Glomerular visceral epithelial cell (primary cell): ENCODE data around the gene BMF.

ENCODE experiments used
- DNase-seq: peaks from one replicate; pipeline ENCODE4 v3.0.0-alpha.2; 2016; ENCODE audit errors: extremely low spot score

The BMF gene

GRCh38 chr15:40048926-40049475, 59.7 kb downstream of the BMF start:
- no peak for DNase-seq

- DNase-seq: no peak
Measured at GRCh38 chr15:40048211-40048792, 60.4 kb downstream of the BMF start.

- peak; percentile 92 for DNase-seq
Measured at GRCh38 chr15:40047415-40048210, 61.1 kb downstream of the BMF start.

GRCh38 chr15:40046721-40047414, 61.8 kb downstream of the BMF start:
- peak; percentile 82 for DNase-seq

GRCh38 chr15:40045572-40046217, 63.0 kb downstream of the BMF start:
- no peak for DNase-seq

GRCh38 chr15:40044717-40045571, 63.7 kb downstream of the BMF start:
- DNase-seq: peak; percentile 88

GRCh38 chr15:40043927-40044716, 64.6 kb downstream of the BMF start:
- DNase-seq: no peak

- no peak for DNase-seq
Measured at GRCh38 chr15:40042791-40043320, 65.8 kb downstream of the BMF start.

- DNase-seq: no peak
Measured at GRCh38 chr15:40040770-40041169, 67.9 kb downstream of the BMF start.

- DNase-seq: no peak
Measured at GRCh38 chr15:40040293-40040635, 68.4 kb downstream of the BMF start.

- DNase-seq: peak; percentile 93
Measured at GRCh38 chr15:40038638-40039543, 69.8 kb downstream of the BMF start, which contains the start of gene SRP14. Gene SRP14 (minus strand): TSS chr15:40039181. CDS start chr15:40039116, 65 bp downstream.

GRCh38 chr15:40038275-40038637, 70.4 kb downstream of the BMF start:
- DNase-seq: no peak
